SK-N-SH treated with all-trans-retinoic acid at 6 μM for 48 hours (cell line): ENCODE data around the gene VSIG10L.

Source experiments
- ARNTL ChIP-seq: fragments of 450-650 bp; formaldehyde crosslinking; IDR thresholded peaks from 2 replicates; pipeline ENCODE4 v1.5.0; 2020; ENCODE audit warnings: low read depth, mild to moderate bottlenecking, moderate library complexity, borderline replicate concordance
- ZFP30 ChIP-seq: fragments of 450-650 bp; formaldehyde crosslinking; IDR thresholded peaks from 2 replicates; pipeline ENCODE4 v1.5.0; 2022; ENCODE audit warnings: mild to moderate bottlenecking, moderate library complexity
- ZNF70 ChIP-seq: fragments of 450-650 bp; formaldehyde crosslinking; IDR thresholded peaks from 2 replicates; pipeline ENCODE4 v1.5.0; 2020; ENCODE audit warnings: mild to moderate bottlenecking, moderate library complexity
- ZNF8 ChIP-seq: fragments of 450-650 bp; formaldehyde crosslinking; IDR thresholded peaks from 2 replicates; pipeline ENCODE4 v1.5.0; 2020; ENCODE audit warnings: mild to moderate bottlenecking, moderate library complexity

GRCh38 chr19:51295382-51296126, 46.4 kb downstream of the VSIG10L start:
- TF ChIP-seq ZNF70 (CRISPR knock-in tag) (no peak), ZNF8 (CRISPR knock-in tag) (no peak), ZFP30 (no peak), ARNTL (CRISPR knock-in tag) (no peak)
